Measurements from ENCODE around the gene PLCL2.

PLCL2 gene

GRCh38 chr3:16849229-16849628 lies 35.5 kb upstream of the PLCL2 start:
- peaks cover 48% of the 10 kb centered on the region for H3K4me1 Mint-ChIP-seq (ENCODE audit: low read depth)
- no peaks in the 10 kb centered on the region for H3K27me3 Mint-ChIP-seq
- no peaks in the 10 kb centered on the region for H3K9me3 Mint-ChIP-seq
- H3K36me3 Mint-ChIP-seq (ENCODE audit: low read depth): no peaks in the 10 kb centered on the region
- DNase-seq: peak; percentile 54
- peak overlapping the region; percentile 58 for H3K4me3 Mint-ChIP-seq
- peak overlapping the region; percentile 68 for H3K27ac Mint-ChIP-seq

- H3K4me3 Mint-ChIP-seq: peak overlapping the region; percentile 58
- H3K27ac Mint-ChIP-seq: peak overlapping the region; percentile 68
- no peaks in the 10 kb centered on the region for H3K9me3 Mint-ChIP-seq
- H3K27me3 Mint-ChIP-seq: no peaks in the 10 kb centered on the region
- no peak for DNase-seq
- H3K4me1 Mint-ChIP-seq (ENCODE audit: low read depth): peaks cover 43% of the 10 kb centered on the region
- H3K36me3 Mint-ChIP-seq (ENCODE audit: low read depth): no peaks in the 10 kb centered on the region
Observed at GRCh38 chr3:16849795-16850194, 35.0 kb upstream of the PLCL2 start.

GRCh38 chr3:16855497-16855896 lies 29.3 kb upstream of the PLCL2 start:
- Mint-ChIP-seq H3K27ac (no peak overlapping the region), H3K9me3 (no peaks in the 10 kb centered on the region), H3K36me3 (ENCODE audit: low read depth) (no peaks in the 10 kb centered on the region), H3K27me3 (no peaks in the 10 kb centered on the region), H3K4me3 (no peak overlapping the region), H3K4me1 (ENCODE audit: low read depth) (peaks cover 5% of the 10 kb centered on the region)
- no peak for DNase-seq

- no peak for DNase-seq
- Mint-ChIP-seq H3K27ac (no peak overlapping the region), H3K27me3 (no peaks in the 10 kb centered on the region), H3K4me3 (no peak overlapping the region), H3K4me1 (ENCODE audit: low read depth) (peaks cover 14% of the 10 kb centered on the region), H3K36me3 (ENCODE audit: low read depth) (no peaks in the 10 kb centered on the region), H3K9me3 (no peaks in the 10 kb centered on the region)
Observed at GRCh38 chr3:16860234-16860633, 24.5 kb upstream of the PLCL2 start.

- no peak for DNase-seq
- Mint-ChIP-seq H3K27me3 (no peaks in the 10 kb centered on the region), H3K27ac (no peak overlapping the region), H3K9me3 (no peaks in the 10 kb centered on the region), H3K4me3 (no peak overlapping the region), H3K36me3 (ENCODE audit: low read depth) (no peaks in the 10 kb centered on the region), H3K4me1 (ENCODE audit: low read depth) (peaks cover 16% of the 10 kb centered on the region)
Observed at GRCh38 chr3:16861432-16861831, 23.3 kb upstream of the PLCL2 start.

GRCh38 chr3:16864610-16865313 lies 20.0 kb upstream of the PLCL2 start:
- Mint-ChIP-seq H3K36me3 (ENCODE audit: low read depth) (no peaks in the 10 kb centered on the region), H3K27me3 (no peaks in the 10 kb centered on the region), H3K9me3 (no peaks in the 10 kb centered on the region), H3K4me1 (ENCODE audit: low read depth) (peaks cover 21% of the 10 kb centered on the region), H3K4me3 (no peak overlapping the region), H3K27ac (no peak overlapping the region)
- DNase-seq: no peak

- DNase-seq: no peak
- Mint-ChIP-seq H3K36me3 (ENCODE audit: low read depth) (no peaks in the 10 kb centered on the region), H3K27me3 (no peaks in the 10 kb centered on the region), H3K4me1 (ENCODE audit: low read depth) (peaks cover 21% of the 10 kb centered on the region), H3K4me3 (no peak overlapping the region), H3K27ac (no peak overlapping the region), H3K9me3 (no peaks in the 10 kb centered on the region)
Observed at GRCh38 chr3:16865335-16865734, 19.4 kb upstream of the PLCL2 start.

- Mint-ChIP-seq H3K36me3 (ENCODE audit: low read depth) (no peaks in the 10 kb centered on the region), H3K27me3 (no peaks in the 10 kb centered on the region), H3K9me3 (no peaks in the 10 kb centered on the region), H3K27ac (no peak overlapping the region), H3K4me3 (no peak overlapping the region), H3K4me1 (ENCODE audit: low read depth) (peaks cover 21% of the 10 kb centered on the region)
- no peak for DNase-seq
Observed at GRCh38 chr3:16866571-16866970, 18.2 kb upstream of the PLCL2 start.

- Mint-ChIP-seq H3K4me1 (ENCODE audit: low read depth) (peaks cover 24% of the 10 kb centered on the region), H3K27ac (no peak overlapping the region), H3K4me3 (no peak overlapping the region), H3K9me3 (no peaks in the 10 kb centered on the region), H3K36me3 (ENCODE audit: low read depth) (no peaks in the 10 kb centered on the region), H3K27me3 (no peaks in the 10 kb centered on the region)
- DNase-seq: no peak
Observed at GRCh38 chr3:16868513-16868912, 16.2 kb upstream of the PLCL2 start.

- Mint-ChIP-seq H3K4me1 (ENCODE audit: low read depth) (peaks cover 21% of the 10 kb centered on the region), H3K9me3 (no peaks in the 10 kb centered on the region), H3K27me3 (no peaks in the 10 kb centered on the region), H3K4me3 (no peak overlapping the region), H3K36me3 (ENCODE audit: low read depth) (no peaks in the 10 kb centered on the region), H3K27ac (no peak overlapping the region)
- DNase-seq: no peak
Observed at GRCh38 chr3:16869261-16870005, 15.3 kb upstream of the PLCL2 start.

GRCh38 chr3:16871915-16872842 lies 12.6 kb upstream of the PLCL2 start:
- no peak overlapping the region for H3K27ac Mint-ChIP-seq
- no peaks in the 10 kb centered on the region for H3K9me3 Mint-ChIP-seq
- H3K27me3 Mint-ChIP-seq: no peaks in the 10 kb centered on the region
- no peaks in the 10 kb centered on the region for H3K36me3 Mint-ChIP-seq (ENCODE audit: low read depth)
- H3K4me1 Mint-ChIP-seq (ENCODE audit: low read depth): peaks cover 6% of the 10 kb centered on the region
- no peak overlapping the region for H3K4me3 Mint-ChIP-seq
- DNase-seq: no peak

GRCh38 chr3:16873872-16874271 lies 10.9 kb upstream of the PLCL2 start:
- no peak overlapping the region for H3K4me3 Mint-ChIP-seq
- no peaks in the 10 kb centered on the region for H3K36me3 Mint-ChIP-seq (ENCODE audit: low read depth)
- no peak overlapping the region for H3K27ac Mint-ChIP-seq
- H3K27me3 Mint-ChIP-seq: no peaks in the 10 kb centered on the region
- no peaks in the 10 kb centered on the region for H3K9me3 Mint-ChIP-seq
- peaks cover 5% of the 10 kb centered on the region for H3K4me1 Mint-ChIP-seq (ENCODE audit: low read depth)
- no peak for DNase-seq

GRCh38 chr3:16875876-16876550 lies 8.7 kb upstream of the PLCL2 start:
- H3K36me3 Mint-ChIP-seq (ENCODE audit: low read depth): no peaks in the 10 kb centered on the region
- H3K9me3 Mint-ChIP-seq: no peaks in the 10 kb centered on the region
- H3K27me3 Mint-ChIP-seq: no peaks in the 10 kb centered on the region
- no peak overlapping the region for H3K4me3 Mint-ChIP-seq
- H3K27ac Mint-ChIP-seq: no peak overlapping the region
- H3K4me1 Mint-ChIP-seq (ENCODE audit: low read depth): peaks cover 3% of the 10 kb centered on the region
- no peak for DNase-seq

- H3K27ac Mint-ChIP-seq: no peak overlapping the region
- no peaks in the 10 kb centered on the region for H3K9me3 Mint-ChIP-seq
- H3K36me3 Mint-ChIP-seq (ENCODE audit: low read depth): no peaks in the 10 kb centered on the region
- H3K4me1 Mint-ChIP-seq (ENCODE audit: low read depth): peaks cover under 1% of the 10 kb centered on the region
- no peak for DNase-seq
- H3K4me3 Mint-ChIP-seq: no peak overlapping the region
- H3K27me3 Mint-ChIP-seq: no peaks in the 10 kb centered on the region
Observed at GRCh38 chr3:16877505-16877904, 7.2 kb upstream of the PLCL2 start.

Data from activated T-cell treated with anti-CD3 and anti-CD28 coated beads, Interleukin-2, amount 50 U/mL, for 24 hours (primary cell).